Nephron (organoid): ENCODE data around the gene CD59.

Experiments
- H3K27ac Mint-ChIP-seq, 3 experiments: 2 replicates each; pipeline ENCODE4 v1.8.0; 2020; ENCODE audit warnings: mixed read lengths in 3 of 3, mild to moderate bottlenecking in 2 of 3, moderate library complexity in 1 of 3
- H3K27me3 Mint-ChIP-seq: 2 replicates; pipeline ENCODE4 v1.8.0; 2021; ENCODE audit warnings: low read depth, mild to moderate bottlenecking, moderate library complexity, mixed read lengths
- H3K36me3 Mint-ChIP-seq: 2 replicates; pipeline ENCODE4 v1.8.0; 2020; ENCODE audit warnings: low read depth, mixed read lengths
- H3K4me1 Mint-ChIP-seq: 2 replicates; pipeline ENCODE4 v1.8.0; 2020; ENCODE audit warnings: mixed read lengths
- H3K4me3 Mint-ChIP-seq, 3 experiments: 2 replicates each; pipeline ENCODE4 v1.8.0; 2020; ENCODE audit warnings: mild to moderate bottlenecking in 3 of 3, mixed read lengths in 3 of 3, moderate library complexity in 2 of 3
- H3K9me3 Mint-ChIP-seq: 2 replicates; pipeline ENCODE4 v1.8.0; 2020; ENCODE audit warnings: mixed read lengths
- TF ChIP-seq, protein P1 (sequence below), 3 experiments: fragments of 200-600 bp; sonication (generic); IDR thresholded peaks; one replicate each; pipeline ENCODE4 v1.5.0; 2021; ENCODE audit warnings: antibody characterized with exemption in 3 of 3; ENCODE audit not compliant: unreplicated experiment in 3 of 3

The CD59 gene

DNA sequence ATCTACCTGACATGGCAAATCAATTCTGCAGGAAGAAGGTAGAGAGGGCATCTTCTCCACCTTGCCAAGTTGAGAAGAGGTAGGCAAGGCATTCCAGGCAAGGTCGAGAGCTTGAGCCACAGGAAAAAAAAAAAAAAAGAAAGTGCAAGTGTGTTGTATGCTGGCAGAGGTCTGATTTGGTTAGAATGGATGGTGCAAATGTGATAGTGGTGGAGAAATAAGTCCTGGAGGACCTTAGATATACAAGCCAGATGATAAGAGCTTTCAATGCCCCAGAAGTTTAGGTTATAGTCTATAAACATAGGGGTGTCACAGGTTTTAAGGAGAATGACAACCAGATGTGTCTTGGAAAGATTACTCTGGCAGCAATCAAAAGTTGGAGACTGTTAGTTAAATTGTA is 36.6 kb upstream of the CD59 start:
- H3K27me3 Mint-ChIP-seq, result peaks cover 9% of the 10 kb centered on the region
- TF ChIP-seq, protein P1, sequence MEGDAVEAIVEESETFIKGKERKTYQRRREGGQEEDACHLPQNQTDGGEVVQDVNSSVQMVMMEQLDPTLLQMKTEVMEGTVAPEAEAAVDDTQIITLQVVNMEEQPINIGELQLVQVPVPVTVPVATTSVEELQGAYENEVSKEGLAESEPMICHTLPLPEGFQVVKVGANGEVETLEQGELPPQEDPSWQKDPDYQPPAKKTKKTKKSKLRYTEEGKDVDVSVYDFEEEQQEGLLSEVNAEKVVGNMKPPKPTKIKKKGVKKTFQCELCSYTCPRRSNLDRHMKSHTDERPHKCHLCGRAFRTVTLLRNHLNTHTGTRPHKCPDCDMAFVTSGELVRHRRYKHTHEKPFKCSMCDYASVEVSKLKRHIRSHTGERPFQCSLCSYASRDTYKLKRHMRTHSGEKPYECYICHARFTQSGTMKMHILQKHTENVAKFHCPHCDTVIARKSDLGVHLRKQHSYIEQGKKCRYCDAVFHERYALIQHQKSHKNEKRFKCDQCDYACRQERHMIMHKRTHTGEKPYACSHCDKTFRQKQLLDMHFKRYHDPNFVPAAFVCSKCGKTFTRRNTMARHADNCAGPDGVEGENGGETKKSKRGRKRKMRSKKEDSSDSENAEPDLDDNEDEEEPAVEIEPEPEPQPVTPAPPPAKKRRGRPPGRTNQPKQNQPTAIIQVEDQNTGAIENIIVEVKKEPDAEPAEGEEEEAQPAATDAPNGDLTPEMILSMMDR (IDR thresholded peaks at IDR 0.05; ENCODE audit: unreplicated experiment in 3 of 3), result no peak
- no peaks in the 10 kb centered on the region for H3K9me3 Mint-ChIP-seq
- no peak overlapping the region for H3K27ac Mint-ChIP-seq
- H3K36me3 Mint-ChIP-seq, result peaks cover 15% of the 10 kb centered on the region
- peaks cover 25% of the 10 kb centered on the region for H3K4me1 Mint-ChIP-seq
- peak overlapping the region; percentile 92 to 99 (median 97) for H3K4me3 Mint-ChIP-seq

DNA sequence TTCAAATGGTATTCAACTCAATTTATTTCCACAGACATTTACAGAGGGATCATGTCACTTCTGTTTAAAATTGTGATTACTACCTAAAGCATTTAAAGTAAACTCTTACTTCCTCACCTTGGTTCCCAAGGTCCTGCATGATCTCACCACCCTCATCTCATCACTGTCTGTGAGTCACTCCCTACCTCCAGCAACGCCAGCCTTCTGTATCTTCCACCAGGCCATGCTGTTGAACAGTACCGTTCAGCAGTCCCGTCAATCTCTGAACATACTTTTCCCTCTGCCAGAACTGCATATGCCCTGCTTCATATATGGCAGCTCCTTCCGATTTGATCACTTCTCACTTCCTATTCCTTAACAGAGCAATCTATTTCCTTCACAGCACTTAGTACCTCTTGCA is 36.1 kb upstream of the CD59 start:
- peaks cover 9% of the 10 kb centered on the region for H3K27me3 Mint-ChIP-seq
- H3K9me3 Mint-ChIP-seq, result no peaks in the 10 kb centered on the region
- H3K36me3 Mint-ChIP-seq, result peaks cover 18% of the 10 kb centered on the region
- peaks cover 25% of the 10 kb centered on the region for H3K4me1 Mint-ChIP-seq
- H3K4me3 Mint-ChIP-seq, result peak overlapping the region; percentile 92 to 99 (median 97)
- TF ChIP-seq, protein P1 (IDR thresholded peaks at IDR 0.05; ENCODE audit: unreplicated experiment in 3 of 3), result no peak
- no peak overlapping the region for H3K27ac Mint-ChIP-seq

DNA sequence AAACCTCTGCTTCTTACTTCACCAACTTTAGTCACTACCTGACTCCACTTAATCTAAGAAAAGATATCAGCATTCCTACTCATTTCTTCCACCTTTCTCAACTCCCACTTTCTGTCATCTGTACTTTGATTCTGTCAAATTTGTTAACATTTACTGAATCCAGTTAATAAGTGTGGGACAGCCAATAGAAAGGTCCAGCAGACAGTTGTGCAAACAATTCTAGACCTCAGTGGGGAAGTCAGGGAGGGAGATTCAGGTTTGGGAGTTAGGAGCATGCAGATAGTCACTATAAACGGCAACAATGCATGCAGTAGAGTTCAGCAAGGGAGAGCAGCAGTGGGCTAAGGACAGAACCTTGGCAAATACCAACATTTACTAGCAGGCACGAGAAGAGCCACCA is 34.0 kb upstream of the CD59 start:
- no peak overlapping the region for H3K27ac Mint-ChIP-seq
- no peaks in the 10 kb centered on the region for H3K9me3 Mint-ChIP-seq

DNA sequence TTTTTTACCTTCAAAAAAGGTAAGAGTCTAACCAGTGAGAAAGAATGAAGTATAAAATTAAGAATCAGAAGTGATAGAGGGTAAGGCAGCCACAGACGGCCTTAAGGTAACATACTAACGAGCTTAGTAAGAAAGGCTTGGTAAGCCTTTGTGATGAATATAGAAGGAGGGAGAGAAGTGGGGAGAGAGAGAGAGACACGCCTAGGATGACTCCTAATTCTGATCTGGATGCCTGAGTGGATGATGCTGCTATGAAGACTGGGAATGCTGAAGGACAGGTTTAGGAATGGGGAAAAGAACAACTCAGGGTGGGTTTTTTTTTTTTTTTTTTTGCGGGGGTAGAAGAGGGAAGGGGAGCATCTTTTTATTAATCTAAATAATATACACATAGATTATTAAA is 33.3 kb upstream of the CD59 start:
- peaks cover 13% of the 10 kb centered on the region for H3K4me1 Mint-ChIP-seq
- H3K27ac Mint-ChIP-seq, result no peak overlapping the region
- no peaks in the 10 kb centered on the region for H3K27me3 Mint-ChIP-seq
- no peaks in the 10 kb centered on the region for H3K9me3 Mint-ChIP-seq
- TF ChIP-seq, protein P1 (IDR thresholded peaks at IDR 0.05; ENCODE audit: unreplicated experiment in 3 of 3), result no peak
- no peak overlapping the region for H3K4me3 Mint-ChIP-seq
- peaks cover 40% of the 10 kb centered on the region for H3K36me3 Mint-ChIP-seq

More for the DNA sequence above, 34.0 kb upstream of the CD59 start:
- TF ChIP-seq, protein P1 (IDR thresholded peaks at IDR 0.05; ENCODE audit: unreplicated experiment in 3 of 3), result no peak
- Mint-ChIP-seq H3K4me1 (peaks cover 17% of the 10 kb centered on the region), H3K36me3 (peaks cover 33% of the 10 kb centered on the region), H3K27me3 (peaks cover 2% of the 10 kb centered on the region), H3K4me3 (peak overlapping the region; percentile 10 to 49 (median 42))

DNA sequence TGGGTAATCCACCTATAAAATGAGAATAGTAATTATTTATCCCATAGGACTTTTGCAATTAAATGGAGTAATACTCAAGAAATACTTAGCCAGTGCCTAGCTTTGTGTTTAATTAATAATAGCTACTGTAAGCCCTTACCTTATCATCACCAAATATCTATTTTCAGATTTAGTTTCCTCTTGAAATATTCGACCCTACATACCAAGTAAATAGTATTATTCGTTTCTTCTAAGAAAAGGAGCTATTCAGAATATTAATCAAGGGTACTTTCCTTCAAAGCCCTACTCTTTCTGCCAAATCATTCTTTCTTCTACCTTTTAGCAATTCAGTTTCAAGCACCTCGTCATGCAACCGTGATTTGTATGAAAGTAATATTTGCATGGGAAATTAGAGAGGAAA is 31.4 kb upstream of the CD59 start:
- Mint-ChIP-seq H3K36me3 (peaks cover 59% of the 10 kb centered on the region), H3K4me1 (peaks cover 9% of the 10 kb centered on the region), H3K4me3 (no peak overlapping the region), H3K9me3 (peaks cover 4% of the 10 kb centered on the region), H3K27me3 (no peaks in the 10 kb centered on the region), H3K27ac (no peak overlapping the region)
- TF ChIP-seq, protein P1 (IDR thresholded peaks at IDR 0.05; ENCODE audit: unreplicated experiment in 3 of 3), result no peak

DNA sequence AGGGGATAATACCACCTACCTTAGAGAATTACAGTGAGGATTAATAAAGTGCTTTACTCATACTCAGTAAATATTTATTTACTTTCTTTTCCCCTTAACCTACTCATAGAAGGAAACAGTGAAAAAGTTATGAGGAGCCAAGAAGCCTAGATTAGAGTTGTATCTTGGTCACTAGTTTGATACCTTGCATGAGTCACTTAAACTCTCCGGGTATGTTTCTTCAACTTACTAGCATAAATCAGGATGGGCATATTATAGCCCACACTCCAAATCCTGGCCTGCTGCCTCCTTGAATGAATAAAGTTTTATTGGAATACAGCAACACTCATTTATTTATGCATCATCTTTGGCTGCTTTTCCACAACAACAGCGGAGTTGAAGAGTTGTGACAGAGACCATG is 29.9 kb upstream of the CD59 start:
- TF ChIP-seq, protein P1 (IDR thresholded peaks at IDR 0.05; ENCODE audit: unreplicated experiment in 3 of 3), result no peak
- Mint-ChIP-seq H3K4me3 (no peak overlapping the region), H3K36me3 (peaks cover 73% of the 10 kb centered on the region), H3K27me3 (no peaks in the 10 kb centered on the region), H3K9me3 (peaks cover 5% of the 10 kb centered on the region), H3K4me1 (peaks cover 5% of the 10 kb centered on the region), H3K27ac (no peak overlapping the region)
